GM21423 (cell line): ENCODE data around the gene PIPOX.

Experiments
- ATAC-seq: cut with Tn5 transposase; IDR thresholded peaks from one replicate; pipeline ENCODE4 v1.9.1; 2021; ENCODE audit warnings: mild to moderate bottlenecking, moderate library complexity; ENCODE audit not compliant: unreplicated experiment

PIPOX gene

GRCh38 chr17:29046473-29046839 is 3.5 kb downstream of the PIPOX start:
- ATAC-seq = no peak

- no peak for ATAC-seq
Observed at GRCh38 chr17:29048440-29049368, 5.8 kb downstream of the PIPOX start.

- no peak for ATAC-seq
Observed at GRCh38 chr17:29049541-29050145, 6.7 kb downstream of the PIPOX start.

GRCh38 chr17:29050176-29050575 is 7.2 kb downstream of the PIPOX start:
- no peak for ATAC-seq

GRCh38 chr17:29051194-29051593 is 8.3 kb downstream of the PIPOX start:
- ATAC-seq = no peak

GRCh38 chr17:29051731-29052130 is 8.8 kb downstream of the PIPOX start:
- no peak for ATAC-seq

GRCh38 chr17:29054835-29055234 is 11.9 kb downstream of the PIPOX start:
- no peak for ATAC-seq

DNA sequence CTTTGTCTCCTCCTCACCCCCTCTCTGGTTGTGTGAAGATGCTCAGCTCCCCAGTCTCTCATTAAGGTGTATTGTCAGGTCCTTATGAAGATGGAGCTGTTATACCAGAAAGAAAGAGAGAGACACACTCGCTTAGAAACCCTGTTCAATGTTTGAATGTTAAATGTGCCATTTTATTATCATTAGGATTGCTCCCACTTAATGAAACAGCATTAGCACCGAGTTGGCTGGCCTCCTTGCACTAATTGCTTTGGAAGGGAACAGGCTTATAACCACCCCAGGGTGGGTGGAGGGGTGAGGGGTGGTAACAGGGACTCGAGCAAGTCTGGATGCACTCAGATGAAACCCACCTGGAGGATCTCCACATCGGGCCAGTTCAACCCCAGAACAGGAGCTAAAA is 14.4 kb downstream of the PIPOX start:
- no peak for ATAC-seq

DNA sequence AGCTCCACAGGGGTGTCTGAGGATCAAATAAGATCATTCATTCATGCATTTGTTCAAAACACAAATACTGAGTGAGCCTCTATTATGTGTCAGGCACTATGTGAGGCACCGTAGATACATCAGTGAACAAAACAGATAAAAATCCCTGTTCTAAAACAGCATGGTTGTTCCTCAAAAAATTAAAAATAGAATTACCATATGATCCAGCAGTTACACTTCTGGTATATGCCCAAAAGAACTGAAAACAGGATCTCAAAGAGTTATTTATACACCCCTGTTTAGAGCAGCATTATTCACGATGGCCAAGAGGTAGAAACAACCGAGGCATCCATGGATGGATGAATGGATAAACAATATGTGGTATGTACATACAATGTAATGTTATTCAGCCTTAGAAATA is 15.4 kb downstream of the PIPOX start:
- no peak for ATAC-seq

DNA sequence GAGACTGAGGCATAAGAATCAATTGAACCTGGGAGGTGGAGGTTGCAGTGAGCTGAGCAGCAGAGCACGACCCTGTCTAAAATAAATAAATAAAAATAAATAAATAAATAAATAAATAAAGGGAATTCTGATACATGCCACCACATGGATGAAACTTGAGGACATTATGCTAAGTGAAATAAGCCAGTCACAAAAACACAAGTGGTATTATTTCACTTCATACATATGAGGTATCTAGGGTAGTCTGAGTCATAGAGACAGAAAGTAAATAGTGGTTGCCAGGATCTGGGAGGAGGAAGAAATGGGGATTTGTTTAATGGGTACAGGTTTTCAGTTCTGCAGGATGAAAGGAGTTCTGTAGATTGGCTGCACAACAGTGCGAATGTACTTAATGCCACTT is 16.3 kb downstream of the PIPOX start:
- ATAC-seq = no peak

DNA sequence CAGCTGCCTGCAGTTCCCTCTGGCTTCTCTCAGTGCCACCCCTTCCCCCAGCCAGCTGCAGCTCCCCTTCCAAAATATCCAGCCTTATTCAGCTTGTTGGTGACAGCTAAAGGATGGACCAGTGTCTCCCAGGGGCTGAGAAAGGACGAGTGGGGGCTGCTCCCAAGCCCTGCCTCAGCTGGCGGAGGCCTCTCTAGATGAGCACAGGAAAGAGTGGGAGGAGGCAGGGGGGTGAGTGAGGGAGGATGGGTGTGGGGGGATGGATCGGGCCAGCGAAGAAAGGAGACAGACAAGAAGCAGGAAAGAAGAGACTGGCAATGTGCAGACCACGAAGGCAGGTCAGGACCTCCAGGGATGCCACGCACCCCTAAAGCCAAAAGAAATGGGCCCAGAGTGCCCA is 17.5 kb downstream of the PIPOX start:
- ATAC-seq = no peak

- no peak for ATAC-seq
Observed at GRCh38 chr17:29061036-29061435, 18.1 kb downstream of the PIPOX start.

GRCh38 chr17:29062215-29062614 is 19.3 kb downstream of the PIPOX start:
- ATAC-seq = no peak

- no peak for ATAC-seq
Observed at GRCh38 chr17:29063992-29064391, 21.1 kb downstream of the PIPOX start.

GRCh38 chr17:29066047-29066446 is 23.1 kb downstream of the PIPOX start:
- no peak for ATAC-seq

- no peak for ATAC-seq
Observed at GRCh38 chr17:29066606-29067005, 23.7 kb downstream of the PIPOX start.

DNA sequence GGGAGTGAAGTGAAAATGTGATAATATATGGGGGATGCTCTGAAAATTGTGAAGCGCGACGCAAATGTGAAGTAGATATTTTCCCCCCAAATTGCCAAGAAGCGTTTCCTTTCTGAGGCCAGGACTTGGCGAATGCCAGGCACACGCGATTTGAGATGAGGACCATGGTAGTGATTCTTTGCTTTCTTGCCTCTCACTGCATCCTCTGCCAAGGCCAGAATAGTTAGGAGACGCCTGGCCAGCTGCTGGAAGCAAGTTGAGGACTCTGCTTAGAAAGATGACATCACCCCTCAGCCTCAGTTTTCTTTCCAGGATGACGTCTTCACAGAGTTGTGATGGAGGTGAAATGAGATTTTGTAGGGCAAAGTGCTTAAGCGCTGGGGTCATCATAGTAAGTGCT is 25.9 kb downstream of the PIPOX start:
- ATAC-seq = no peak

- ATAC-seq = no peak
Observed at GRCh38 chr17:29069526-29070041, 26.6 kb downstream of the PIPOX start.

DNA sequence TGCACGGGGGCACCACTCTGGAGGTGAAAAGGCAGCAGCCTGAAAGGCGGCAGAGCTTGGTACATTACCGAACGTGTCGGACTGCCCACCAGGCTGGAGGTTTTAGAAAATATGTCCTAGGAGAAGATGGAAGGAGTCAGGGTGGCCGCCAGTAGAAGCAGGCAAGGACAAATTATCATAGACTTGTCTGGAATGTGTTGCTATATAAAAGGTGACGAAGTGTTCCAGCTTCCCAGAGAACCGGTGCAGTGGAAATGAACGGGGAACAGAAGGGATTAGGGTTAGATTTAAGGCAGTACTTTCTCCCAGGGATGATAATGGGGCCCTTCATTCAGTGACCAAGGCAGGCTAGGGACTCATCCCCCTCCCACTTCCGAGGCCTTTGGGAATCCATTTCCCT is 27.4 kb downstream of the PIPOX start:
- no peak for ATAC-seq

DNA sequence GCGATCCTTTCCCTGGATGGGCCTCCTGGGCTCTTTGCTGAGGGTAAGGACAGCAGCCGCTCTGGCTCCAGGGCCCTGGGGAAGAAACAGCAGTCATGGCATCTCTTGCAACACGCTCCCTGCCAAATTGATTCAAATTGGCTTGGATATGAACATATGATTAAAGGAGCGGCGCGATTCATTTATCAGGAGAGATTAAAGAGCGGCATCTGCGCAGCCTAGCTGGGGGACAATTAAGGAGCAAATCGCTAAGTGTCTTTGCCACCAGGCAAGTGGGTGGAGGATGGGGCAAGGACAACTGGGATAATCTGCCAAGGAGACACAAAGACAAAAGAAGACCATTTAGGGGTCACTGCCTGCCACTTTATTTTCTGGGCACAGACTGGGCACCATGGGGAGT is 27.8 kb downstream of the PIPOX start:
- ATAC-seq = no peak

DNA sequence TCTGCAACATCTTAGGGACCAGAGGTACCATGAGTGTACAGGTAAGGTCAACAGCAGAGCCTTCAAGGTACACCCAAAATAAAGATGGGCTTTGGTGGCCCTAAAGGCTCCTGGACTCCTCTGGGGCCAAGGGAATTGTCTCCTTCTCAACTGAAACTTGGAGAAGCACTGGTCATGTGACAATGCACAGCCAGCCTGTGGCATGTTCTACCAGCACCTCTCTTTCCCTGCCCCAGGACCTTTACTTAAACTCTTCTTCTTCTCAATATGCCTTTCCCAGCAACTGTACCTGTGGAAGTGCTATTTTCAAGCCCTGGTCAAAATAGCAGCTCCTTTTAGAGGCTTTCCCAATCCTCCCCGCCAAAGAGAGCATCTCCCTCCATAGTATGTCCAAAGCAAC is 28.4 kb downstream of the PIPOX start:
- ATAC-seq = no peak

DNA sequence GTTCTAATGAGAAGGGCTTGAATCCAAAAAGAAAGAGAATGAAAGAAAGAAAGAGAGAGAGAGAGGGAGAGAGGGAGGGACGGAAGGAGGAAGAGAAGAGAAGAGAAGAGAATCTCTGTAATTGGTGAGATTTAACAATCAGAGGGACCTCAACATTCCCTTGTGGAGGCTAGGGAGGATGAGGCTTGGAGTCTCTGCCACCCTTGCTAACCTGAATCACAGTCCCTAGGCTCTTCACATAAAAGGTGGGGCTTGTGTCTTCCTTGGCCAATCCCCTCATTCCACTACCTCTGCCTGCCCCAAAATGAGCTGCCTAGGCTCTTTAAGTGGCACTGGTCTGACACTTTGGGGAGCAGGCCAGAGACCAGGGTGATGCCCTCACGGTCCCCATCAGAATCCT is 30.1 kb downstream of the PIPOX start:
- ATAC-seq = no peak
